Measurements from ENCODE around the gene SEM1.

DNA sequence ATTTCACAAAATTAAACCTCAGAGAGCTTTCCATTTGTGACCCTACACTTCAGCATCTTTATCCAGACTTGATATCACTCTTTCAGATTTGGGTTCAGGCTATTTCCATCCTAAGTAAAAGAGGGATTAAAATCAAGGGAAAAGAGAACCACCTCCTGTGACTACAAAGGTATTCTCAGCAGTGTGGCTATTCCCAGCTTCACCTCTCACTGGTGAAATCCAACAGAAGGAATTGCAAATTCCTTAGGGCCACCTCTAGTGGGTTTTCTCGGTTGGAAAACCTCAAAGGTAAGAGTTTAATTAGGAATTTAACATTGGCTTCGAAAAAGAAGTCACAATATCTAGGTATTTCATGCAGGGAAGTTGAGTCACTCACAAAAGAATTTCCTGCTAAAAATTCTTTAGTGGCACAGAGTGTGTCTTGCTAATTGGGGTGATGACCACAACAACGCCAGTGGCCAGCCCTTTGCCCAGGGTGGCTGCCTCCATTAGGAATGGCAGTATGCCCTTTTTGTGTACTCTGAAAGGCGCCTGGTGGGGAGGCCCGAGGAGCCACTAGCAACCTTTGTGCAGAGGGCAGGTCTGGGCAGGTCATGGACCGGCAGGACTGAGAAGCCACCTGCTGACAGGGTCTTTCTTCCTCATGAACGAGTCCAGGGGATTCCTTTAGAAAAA, 52.2 kb downstream of the SEM1 start:
- no peak for TF ChIP-seq POLR2A (IDR thresholded peaks at IDR 0.05; ENCODE audit: low read depth, low read length)
- no peak for TF ChIP-seq POLR2AphosphoS5 (IDR thresholded peaks at IDR 0.05; ENCODE audit: low read depth, low read length)
- no peak for TF ChIP-seq TAF1 (IDR thresholded peaks at IDR 0.05; ENCODE audit: low read depth, low read length)
